HepG2 (cell line): ENCODE results near the gene BPIFB2. TPM values are rescaled to one million over a fixed set of nuclear protein-coding genes. Genes with fewer than 3 reads are reported as not detected.

ENCODE experiments used
- ADNP ChIP-seq: sonication (generic); formaldehyde crosslinking; IDR thresholded peaks from 2 replicates; pipeline ENCODE4 v1.4.0; 2020; ENCODE audit warnings: missing genetic modification reagents
- ARID5B ChIP-seq: IDR thresholded peaks from 2 replicates; pipeline ENCODE4 v1.4.0; 2020; ENCODE audit warnings: mild to moderate bottlenecking, missing genetic modification reagents
- EP300 ChIP-seq, 3 experiments: sonication (generic) in 1 of 3; formaldehyde crosslinking in 1 of 3; IDR thresholded peaks; 2 replicates each; pipeline versions ENCODE4 v1.5.1 to v1.6.1; 2011 to 2020; ENCODE audit warnings: low read depth in 2 of 3, low read length in 2 of 3, borderline replicate concordance in 1 of 3, improper control_type of control experiment in 1 of 3, mild to moderate bottlenecking in 1 of 3, missing genetic modification reagents in 1 of 3, moderate library complexity in 1 of 3
- ESRRA ChIP-seq: sonication (generic); formaldehyde crosslinking; IDR thresholded peaks from 2 replicates; pipeline ENCODE4 v1.5.1; 2020; ENCODE audit warnings: mild to moderate bottlenecking, low read depth, missing genetic modification reagents
- HIVEP1 ChIP-seq: sonication (generic); formaldehyde crosslinking; IDR thresholded peaks from 2 replicates; pipeline ENCODE4 v1.4.0; 2020; ENCODE audit warnings: mild to moderate bottlenecking, missing genetic modification reagents
- KDM4B ChIP-seq: sonication (generic); formaldehyde crosslinking; IDR thresholded peaks from 2 replicates; pipeline ENCODE4 v1.4.0; 2020; ENCODE audit warnings: missing genetic modification reagents
- KDM5B ChIP-seq: sonication (generic); formaldehyde crosslinking; IDR thresholded peaks from 2 replicates; pipeline ENCODE4 v1.4.0; 2020; ENCODE audit warnings: missing genetic modification reagents, mild to moderate bottlenecking, borderline replicate concordance
- KLF16 ChIP-seq, 2 experiments: sonication (generic) in 1 of 2; formaldehyde crosslinking in 1 of 2; IDR thresholded peaks; 2 replicates each; pipeline versions ENCODE4 v1.6.1 to v1.8.0; 2016 to 2023; ENCODE audit warnings: missing genetic modification reagents in 2 of 2, missing compliant biosample characterization in 1 of 2
- MAX ChIP-seq: IDR thresholded peaks from 2 replicates; pipeline ENCODE4 v1.6.1; 2012; ENCODE audit warnings: inconsistent platforms
- PAXIP1 ChIP-seq: sonication (generic); formaldehyde crosslinking; conservative IDR thresholded peaks from 2 replicates; pipeline ENCODE4 v1.4.0; 2020; ENCODE audit warnings: mild to moderate bottlenecking, missing genetic modification reagents, moderate library complexity
- RXRB ChIP-seq: IDR thresholded peaks from 2 replicates; pipeline ENCODE4 v1.6.1; 2016; ENCODE audit warnings: borderline replicate concordance, missing genetic modification reagents, missing compliant biosample characterization
- SOX5 ChIP-seq: IDR thresholded peaks from 2 replicates; pipeline ENCODE4 v1.6.1; 2016; ENCODE audit warnings: borderline replicate concordance
- SP4 ChIP-seq: sonication (generic); formaldehyde crosslinking; IDR thresholded peaks from 2 replicates; pipeline ENCODE4 v1.8.1; 2023; ENCODE audit warnings: mild to moderate bottlenecking, missing genetic modification reagents
- ZNF768 ChIP-seq: sonication (generic); formaldehyde crosslinking; IDR thresholded peaks from 2 replicates; pipeline ENCODE4 v1.4.0; 2020; ENCODE audit warnings: missing genetic modification reagents
- polyA plus RNA-seq, 8 experiments: library from polyadenylated mRNA; depleted of rRNA in 3 of 8; stranded (reverse) in 7 of 8; unstranded in 1 of 8; fragments of >200 nt; fragmentation: Illumina TruSeq in 4 of 8; extraction: Trizol in 4 of 8; gene quantifications; 2 replicates each; pipeline versions ENCODE4 v1.2.1 to v1.2.3, GENCODE V29; 2011 to 2016; ENCODE audit warnings: low read depth in 4 of 8, missing spikeins in 1 of 8, mixed read lengths in 1 of 8; ENCODE audit not compliant: insufficient read depth in 1 of 8
- total RNA-seq, 5 experiments: library from RNA; depleted of rRNA; stranded (reverse); fragments of >200 nt; fragmentation: Illumina TruSeq; extraction: Trizol; gene quantifications; 2 replicates each; pipeline ENCODE4 v1.2.3, GENCODE V29; 2016; ENCODE audit warnings: low read depth in 1 of 5
- TF ChIP-seq, protein P1 (sequence below): sonication (generic); formaldehyde crosslinking; IDR thresholded peaks from 2 replicates; pipeline ENCODE4 v1.4.0; 2020; ENCODE audit warnings: missing genetic modification reagents
- TF ChIP-seq, protein P2 (sequence below): IDR thresholded peaks from 2 replicates; pipeline ENCODE4 v1.6.1; 2016
- TF ChIP-seq, protein P3 (sequence below): sonication (generic); formaldehyde crosslinking; IDR thresholded peaks from 2 replicates; pipeline ENCODE4 v1.4.0; 2020; ENCODE audit warnings: missing genetic modification reagents, borderline replicate concordance

Gene BPIFB2
- total and polyA plus RNA-seq, 2 of the 13 experiments (the other 11 are each of a cell fraction or from before 2014, with no cell fraction given), result 54.5 to 902 TPM

- TF ChIP-seq, protein P1, sequence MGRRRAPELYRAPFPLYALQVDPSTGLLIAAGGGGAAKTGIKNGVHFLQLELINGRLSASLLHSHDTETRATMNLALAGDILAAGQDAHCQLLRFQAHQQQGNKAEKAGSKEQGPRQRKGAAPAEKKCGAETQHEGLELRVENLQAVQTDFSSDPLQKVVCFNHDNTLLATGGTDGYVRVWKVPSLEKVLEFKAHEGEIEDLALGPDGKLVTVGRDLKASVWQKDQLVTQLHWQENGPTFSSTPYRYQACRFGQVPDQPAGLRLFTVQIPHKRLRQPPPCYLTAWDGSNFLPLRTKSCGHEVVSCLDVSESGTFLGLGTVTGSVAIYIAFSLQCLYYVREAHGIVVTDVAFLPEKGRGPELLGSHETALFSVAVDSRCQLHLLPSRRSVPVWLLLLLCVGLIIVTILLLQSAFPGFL (CRISPR knock-in tag), result no peak
- TF ChIP-seq EP300 (IDR thresholded peaks at IDR 0.05; ENCODE audit: low read depth in 2 of 2, low read length in 2 of 2) (peak in 1 of 2 experiments; percentile 69; a peak in 2 of 4 replicates), EP300 (CRISPR knock-in tag; IDR thresholded peaks at IDR 0.05; ENCODE audit: borderline replicate concordance) (peak; percentile 50; the same call in 1 of the 2 replicates), SOX5 (0 out of 2 replicates have a peak, but pooled peaks have one; percentile 83), ZNF768 (CRISPR knock-in tag) (peak; percentile 21; the same call in 1 of the 2 replicates), HIVEP1 (0 out of 2 replicates have a peak, but pooled peaks have one; percentile 30), KDM5B (CRISPR knock-in tag) (0 out of 2 replicates have a peak, but pooled peaks have one; percentile 34), ADNP (0 out of 2 replicates have a peak, but pooled peaks have one; percentile 28), PAXIP1 (CRISPR knock-in tag) (peak; percentile 92), ARID5B (CRISPR knock-in tag) (peak; percentile 80; the same call in 1 of the 2 replicates), SP4 (CRISPR knock-in tag) (no peak), MAX (no peak; the same call in 1 of the 2 replicates), KDM4B (CRISPR knock-in tag) (0 out of 2 replicates have a peak, but pooled peaks have one; percentile 15), ESRRA (CRISPR knock-in tag) (peak; percentile 54), RXRB (CRISPR knock-in tag) (peak; percentile 92), KLF16 (CRISPR knock-in tag; IDR thresholded peaks at IDR 0.05) (no peak)
- TF ChIP-seq, protein P2, sequence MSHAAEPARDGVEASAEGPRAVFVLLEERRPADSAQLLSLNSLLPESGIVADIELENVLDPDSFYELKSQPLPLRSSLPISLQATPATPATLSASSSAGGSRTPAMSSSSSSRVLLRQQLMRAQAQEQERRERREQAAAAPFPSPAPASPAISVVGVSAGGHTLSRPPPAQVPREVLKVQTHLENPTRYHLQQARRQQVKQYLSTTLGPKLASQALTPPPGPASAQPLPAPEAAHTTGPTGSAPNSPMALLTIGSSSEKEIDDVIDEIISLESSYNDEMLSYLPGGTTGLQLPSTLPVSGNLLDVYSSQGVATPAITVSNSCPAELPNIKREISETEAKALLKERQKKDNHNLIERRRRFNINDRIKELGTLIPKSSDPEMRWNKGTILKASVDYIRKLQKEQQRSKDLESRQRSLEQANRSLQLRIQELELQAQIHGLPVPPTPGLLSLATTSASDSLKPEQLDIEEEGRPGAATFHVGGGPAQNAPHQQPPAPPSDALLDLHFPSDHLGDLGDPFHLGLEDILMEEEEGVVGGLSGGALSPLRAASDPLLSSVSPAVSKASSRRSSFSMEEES (CRISPR knock-in tag), result peak; percentile 48; the same call in 1 of the 2 replicates
- TF ChIP-seq, protein P3, sequence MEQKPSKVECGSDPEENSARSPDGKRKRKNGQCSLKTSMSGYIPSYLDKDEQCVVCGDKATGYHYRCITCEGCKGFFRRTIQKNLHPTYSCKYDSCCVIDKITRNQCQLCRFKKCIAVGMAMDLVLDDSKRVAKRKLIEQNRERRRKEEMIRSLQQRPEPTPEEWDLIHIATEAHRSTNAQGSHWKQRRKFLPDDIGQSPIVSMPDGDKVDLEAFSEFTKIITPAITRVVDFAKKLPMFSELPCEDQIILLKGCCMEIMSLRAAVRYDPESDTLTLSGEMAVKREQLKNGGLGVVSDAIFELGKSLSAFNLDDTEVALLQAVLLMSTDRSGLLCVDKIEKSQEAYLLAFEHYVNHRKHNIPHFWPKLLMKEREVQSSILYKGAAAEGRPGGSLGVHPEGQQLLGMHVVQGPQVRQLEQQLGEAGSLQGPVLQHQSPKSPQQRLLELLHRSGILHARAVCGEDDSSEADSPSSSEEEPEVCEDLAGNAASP (CRISPR knock-in tag), result peak; percentile 96; the same call in 1 of the 2 replicates
Observed at GRCh38 chr20:33043731-33044181, 36.3 kb downstream of the BPIFB2 start (continued).
